Dermis blood vessel endothelial cell (primary cell): ENCODE data around the gene RPS19. TPM values are rescaled to one million over a fixed set of nuclear protein-coding genes. Genes with fewer than 3 reads are reported as not detected.

ENCODE experiments used
- DNase-seq: peaks from one replicate; pipeline ENCODE4 v3.0.0; 2010
- total RNA-seq: library from RNA; depleted of rRNA; stranded (reverse); fragments of >200 nt; gene quantifications from 2 replicates; pipeline ENCODE4 v1.2.3, GENCODE V29; 2014

RPS19 gene
- total RNA-seq, 1 donor from 2014 or later: 1,770 TPM

DNA sequence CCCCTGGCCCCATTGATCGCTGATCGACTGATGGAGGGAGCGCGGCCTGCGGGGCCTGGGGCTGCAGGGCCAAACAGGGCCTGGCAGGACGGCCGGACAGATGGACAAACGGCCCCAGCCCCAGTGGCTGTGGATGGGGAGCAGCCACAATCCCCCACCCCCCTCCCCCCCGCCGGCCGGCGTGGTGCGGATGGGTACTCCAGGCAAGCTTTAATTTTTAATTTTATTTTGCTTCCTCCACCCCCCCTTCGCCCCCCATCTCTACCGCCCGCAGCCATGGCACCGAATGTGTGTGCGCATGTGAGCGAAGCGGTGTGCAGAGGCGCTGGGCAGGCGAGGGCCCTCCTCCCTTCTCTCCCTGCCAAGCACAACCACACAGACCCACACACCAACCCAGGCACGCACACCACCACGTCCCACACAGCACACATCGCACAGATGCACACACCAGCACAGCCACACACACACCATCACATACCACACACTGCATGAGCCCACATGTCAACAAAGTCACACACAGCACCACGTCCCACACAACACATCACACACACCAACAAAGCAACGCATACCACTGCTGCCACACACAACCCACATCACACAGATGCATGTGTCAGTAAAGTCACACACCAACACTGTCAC is 55.8 kb downstream of the RPS19 start:
- no peak for DNase-seq

DNA sequence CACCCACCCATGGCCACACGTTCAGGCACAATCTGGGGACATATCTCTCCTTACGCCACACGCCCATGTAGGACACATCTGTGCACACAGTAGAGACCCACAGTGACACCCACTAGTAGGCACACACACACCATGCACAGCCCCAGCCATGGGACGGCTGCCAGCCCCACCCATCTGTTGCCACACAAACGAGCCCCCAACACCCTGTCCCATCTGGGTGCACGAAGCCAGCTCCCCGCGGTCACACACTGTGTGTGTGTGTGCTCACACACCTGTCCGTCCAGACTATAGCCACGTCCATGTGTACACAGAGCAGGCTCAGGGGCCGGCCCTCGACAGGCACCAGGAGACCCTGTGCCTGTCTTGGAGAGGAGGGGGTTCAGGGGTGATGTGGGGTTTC is 57.6 kb downstream of the RPS19 start:
- no peak for DNase-seq

DNA sequence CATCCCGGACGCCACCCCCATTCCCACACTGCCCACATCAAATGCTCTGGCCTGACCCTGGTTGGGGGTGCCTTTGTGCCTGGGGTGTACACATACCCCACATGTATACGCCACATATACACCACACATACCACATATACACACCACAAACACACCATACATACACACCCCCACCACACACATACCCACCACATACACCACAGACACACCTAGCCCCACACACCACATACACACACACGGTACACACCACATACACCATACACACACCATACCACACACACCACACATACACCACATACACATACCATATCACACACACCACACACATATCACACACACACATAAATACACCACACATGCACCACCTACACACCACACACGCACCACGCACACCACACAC is 58.0 kb downstream of the RPS19 start:
- DNase-seq: no peak

DNA sequence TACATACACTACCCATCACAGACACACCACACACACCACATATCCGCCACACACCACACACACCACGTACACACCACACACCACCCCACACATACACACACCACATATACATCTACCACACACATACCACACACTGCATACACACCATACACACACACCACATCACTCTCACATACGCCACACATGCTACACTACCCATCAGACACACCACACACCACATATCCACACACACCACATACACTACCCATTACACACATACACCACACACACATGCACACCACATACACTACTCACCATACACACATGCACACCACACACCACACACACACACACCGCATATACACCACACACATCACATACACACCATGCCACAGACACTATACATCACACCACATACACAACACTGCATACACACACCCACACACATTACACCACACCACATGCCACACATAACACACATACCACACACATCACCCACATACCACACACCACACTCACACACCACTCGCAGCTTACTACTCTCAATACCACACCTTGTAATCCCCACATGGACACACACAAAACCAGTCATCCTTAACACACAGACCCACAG is 58.7 kb downstream of the RPS19 start:
- DNase-seq: no peak

DNA sequence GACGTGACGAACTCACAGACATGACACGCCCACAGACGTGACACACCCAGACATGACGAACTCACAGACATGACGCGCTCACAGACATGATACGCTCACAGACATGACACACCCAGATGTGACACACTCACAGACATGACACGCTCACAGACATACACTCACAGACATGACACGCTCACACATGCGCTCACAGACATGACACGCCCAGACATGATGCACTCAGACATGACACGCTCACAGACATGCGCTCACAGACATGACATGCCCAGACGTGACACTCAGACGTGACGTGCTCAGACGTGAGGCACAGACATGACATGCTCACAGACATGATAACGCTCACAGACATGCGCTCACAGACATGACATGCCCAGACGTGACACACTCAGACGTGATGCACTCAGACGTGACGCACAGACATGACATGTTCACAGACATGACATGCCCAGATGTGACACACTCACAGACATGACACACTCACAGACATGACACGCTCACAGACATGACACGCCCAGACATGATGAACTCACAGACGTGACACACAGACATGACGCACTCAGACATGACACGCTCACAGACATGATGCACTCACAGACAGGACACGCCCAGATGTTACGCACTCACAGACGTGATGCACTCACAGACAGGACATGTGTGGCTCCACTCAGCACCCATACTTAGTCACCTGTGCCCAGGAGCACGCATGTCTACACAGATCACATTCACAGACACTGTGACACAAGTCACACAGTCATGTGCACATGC is 60.1 kb downstream of the RPS19 start:
- no peak for DNase-seq

DNA sequence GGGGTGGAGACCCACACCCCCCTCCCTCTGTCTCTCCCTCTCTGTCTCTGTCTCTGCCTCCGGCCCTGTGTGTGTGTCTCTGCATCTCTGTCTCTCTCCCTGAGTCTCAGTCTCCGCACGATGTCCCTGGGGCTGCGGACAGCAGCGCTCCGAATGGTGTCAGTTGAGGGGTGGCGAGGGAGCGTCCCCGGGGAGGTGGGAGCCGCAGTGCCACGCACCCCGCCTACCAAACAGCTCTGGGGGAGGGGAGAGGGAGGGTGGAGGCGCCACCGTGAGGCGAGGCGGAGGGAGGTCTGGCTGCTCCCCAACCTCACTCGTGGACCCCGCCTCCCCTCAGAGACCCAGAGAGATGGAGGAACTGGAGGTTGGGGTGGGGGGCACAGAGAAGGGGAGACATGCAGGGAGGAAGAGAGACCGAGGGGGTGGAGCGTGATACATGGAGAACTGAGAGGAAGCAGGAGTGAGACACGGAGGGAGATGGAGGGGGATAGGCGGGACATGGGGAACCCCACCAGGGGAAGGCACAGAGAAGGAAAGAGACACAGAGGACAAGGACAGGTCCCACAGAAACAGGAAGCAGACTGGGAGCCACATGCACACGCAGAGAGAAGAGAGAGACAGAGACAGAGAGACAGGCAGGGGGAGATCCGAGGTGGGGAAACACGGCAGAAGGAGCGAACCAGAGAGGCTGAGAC is 61.0 kb downstream of the RPS19 start:
- DNase-seq: no peak

DNA sequence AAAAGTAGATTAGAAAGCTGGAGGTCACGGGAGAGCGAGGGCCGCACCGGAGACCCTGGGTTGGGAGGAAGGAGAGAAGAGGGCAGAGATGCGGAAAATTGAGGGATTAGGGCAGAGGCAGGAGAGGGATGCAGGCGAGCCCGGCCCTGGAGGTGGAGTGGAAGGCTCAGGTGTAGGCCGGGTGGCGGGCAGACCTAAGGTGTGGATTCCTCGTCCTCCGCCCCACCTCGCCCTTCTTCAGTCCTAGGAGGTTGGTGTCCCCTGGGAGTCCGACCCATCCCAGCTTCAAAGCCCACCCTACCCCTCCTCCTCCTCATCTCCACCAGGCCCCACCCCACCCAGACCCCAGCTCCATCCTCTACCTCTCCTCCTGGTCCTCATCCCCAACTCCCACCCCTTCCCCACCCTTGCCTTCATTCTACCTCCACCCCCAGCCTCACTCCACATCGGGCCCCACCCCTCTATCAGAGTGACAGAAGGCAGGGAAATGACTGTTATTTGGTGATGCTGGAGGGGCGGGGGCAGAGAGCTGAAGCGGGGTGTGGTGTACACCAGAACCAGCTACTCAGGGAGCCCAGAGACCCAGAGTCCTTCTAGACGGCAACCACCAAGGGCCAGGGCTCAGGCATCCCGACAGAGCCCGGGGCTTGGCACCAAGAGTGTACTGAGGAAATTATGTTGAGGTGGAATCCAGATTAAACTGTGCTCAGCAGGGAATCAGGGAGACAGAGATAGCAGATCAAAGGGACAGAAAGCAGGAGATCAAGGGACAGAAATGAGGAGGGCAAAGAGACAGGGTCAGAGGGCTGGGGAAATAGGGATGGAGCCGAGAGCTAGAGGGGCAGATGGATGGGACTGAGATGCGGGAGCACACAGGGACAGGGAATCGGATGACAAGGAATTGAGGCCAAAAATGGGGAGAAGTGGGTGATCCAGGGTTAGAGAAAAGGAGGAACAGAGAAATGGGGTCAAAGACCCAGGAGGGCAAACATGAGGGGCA is 61.8 kb downstream of the RPS19 start:
- DNase-seq: no peak

Other genes with a start within 250 kb of the RPS19 start
- gene CEACAM4, start 233.2 kb upstream of the RPS19 start, total RNA-seq: not detected in 2 replicates
- gene CEACAM7, start 172.0 kb upstream of the RPS19 start, total RNA-seq: 0.17 TPM in 1 of 2 replicates, not detected in the other
- not detected in 2 replicates for gene CEACAM5, start 151.6 kb upstream of the RPS19 start, total RNA-seq
- not detected in 2 replicates for gene CEACAM6, start 104.7 kb upstream of the RPS19 start, total RNA-seq
- not detected in 2 replicates for gene CEACAM3, start 63.7 kb upstream of the RPS19 start, total RNA-seq
- gene LYPD4, start 15.6 kb upstream of the RPS19 start, total RNA-seq: not detected in 2 replicates
- gene DMRTC2, start 15.2 kb upstream of the RPS19 start, total RNA-seq: not detected in 2 replicates
- gene CD79A, start 17.0 kb downstream of the RPS19 start, total RNA-seq: 0.09 and 0.34 TPM in 2 replicates
- gene ARHGEF1, start 22.9 kb downstream of the RPS19 start, total RNA-seq: 53.8 and 69.4 TPM in 2 replicates
- not detected in 2 replicates for gene ERFL, start 68.2 kb downstream of the RPS19 start, total RNA-seq
- gene RABAC1, start 99.1 kb downstream of the RPS19 start, total RNA-seq: 73.9 and 132 TPM in 2 replicates
- gene ATP1A3, start 134.0 kb downstream of the RPS19 start, total RNA-seq: under 0.01 and 0.05 TPM in 2 replicates
- 0.05 and 0.17 TPM in 2 replicates for gene GRIK5, start 210.0 kb downstream of the RPS19 start, total RNA-seq
- gene ZNF574, start 215.9 kb downstream of the RPS19 start, total RNA-seq: 17.3 and 17.4 TPM in 2 replicates